Stimulated activated CD4-positive, alpha-beta T cell treated with anti-CD3 and anti-CD28 coated beads, TNF-alpha, amount 100 ng/mL, for 4 hours (primary cell): Measurements from ENCODE around the gene CBS.
"Not testable (repeated sequence)": the region's sequence is repeated elsewhere in the genome, so short reads cannot be mapped to it uniquely, and the experiment has no call there.

Source experiments
- DNase-seq, 3 experiments: peaks; one replicate each; pipeline ENCODE4 v3.0.0-alpha.2; 2020; ENCODE audit warnings: low read depth in 3 of 3

Gene CBS

GRCh38 chr21:43068065-43068464 lies 7.6 kb downstream of the CBS start:
- not testable (repeated sequence) for DNase-seq

GRCh38 chr21:43066690-43067089 lies 8.9 kb downstream of the CBS start:
- DNase-seq: not testable (repeated sequence)

- DNase-seq: not testable (repeated sequence)
Measured at GRCh38 chr21:43065991-43066390, 9.6 kb downstream of the CBS start.

- not testable (repeated sequence) for DNase-seq
Measured at GRCh38 chr21:43064265-43064917, 11.2 kb downstream of the CBS start.

- not testable (repeated sequence) for DNase-seq
Measured at GRCh38 chr21:43062955-43063664, 12.5 kb downstream of the CBS start.

- not testable (repeated sequence) for DNase-seq
Measured at GRCh38 chr21:43053112-43053511, 22.5 kb downstream of the CBS start.

- not testable (repeated sequence) for DNase-seq
Measured at GRCh38 chr21:43045876-43046821, 29.5 kb downstream of the CBS start.

- DNase-seq: not testable (repeated sequence)
Measured at GRCh38 chr21:43045165-43045875, 30.3 kb downstream of the CBS start.

- DNase-seq: not testable (repeated sequence)
Measured at GRCh38 chr21:43044547-43044946, 31.1 kb downstream of the CBS start.

- not testable (repeated sequence) for DNase-seq
Measured at GRCh38 chr21:43043291-43043690, 32.3 kb downstream of the CBS start.

GRCh38 chr21:43042169-43042568 lies 33.5 kb downstream of the CBS start:
- DNase-seq: not testable (repeated sequence)

- DNase-seq: not testable (repeated sequence)
Measured at GRCh38 chr21:43038659-43039044, 37.0 kb downstream of the CBS start.

GRCh38 chr21:43037918-43038658 lies 37.5 kb downstream of the CBS start:
- not testable (repeated sequence) for DNase-seq

- DNase-seq: not testable (repeated sequence)
Measured at GRCh38 chr21:43036889-43037288, 38.7 kb downstream of the CBS start.

GRCh38 chr21:43034826-43035225 lies 40.8 kb downstream of the CBS start:
- no peak for DNase-seq

GRCh38 chr21:43034101-43034500 lies 41.5 kb downstream of the CBS start:
- no peak for DNase-seq

- DNase-seq: no peak
Measured at GRCh38 chr21:43031121-43031619, 44.5 kb downstream of the CBS start.

GRCh38 chr21:43029785-43030184 lies 45.9 kb downstream of the CBS start:
- DNase-seq: no peak

- DNase-seq: no peak
Measured at GRCh38 chr21:43027846-43028731, 47.5 kb downstream of the CBS start.
